Endothelial cell of umbilical vein (primary cell): ENCODE results near the gene ERRFI1.

ENCODE experiments used
- CTCF ChIP-seq, 2 donors: IDR thresholded peaks; 1 replicate in 1 of 2; 2 replicates in 1 of 2; pipeline ENCODE4 v1.5.1; 2011; ENCODE audit warnings: low read length in 2 of 2, mild to moderate bottlenecking in 2 of 2, moderate library complexity in 2 of 2, control low read depth in 1 of 2, inconsistent platforms in 1 of 2, low read depth in 1 of 2; ENCODE audit not compliant: insufficient read depth in 1 of 2; ENCODE audit errors: extremely low read depth in 1 of 2
- EZH2 ChIP-seq: IDR thresholded peaks from 2 replicates; pipeline ENCODE4 v1.6.1; 2012; ENCODE audit warnings: borderline replicate concordance, low read depth, mild to moderate bottlenecking, moderate library complexity, low read length, inconsistent platforms; ENCODE audit not compliant: severe bottlenecking
- MYC ChIP-seq: IDR thresholded peaks from one replicate; pipeline ENCODE4 v1.6.1; 2011; ENCODE audit warnings: mild to moderate bottlenecking, low read depth, low read length

GRCh38 chr1:8013800-8014199 lies 12.3 kb downstream of the ERRFI1 start:
- no peak for TF ChIP-seq EZH2
- TF ChIP-seq MYC = no peak
- no peak for TF ChIP-seq CTCF (IDR thresholded peaks at IDR 0.05; ENCODE audit: extremely low read depth in 1 of 2, insufficient read depth in 1 of 2, low read depth in 1 of 2, low read length in 2 of 2)
